Upper lobe of right lung (tissue), 1 donor: Measurements from ENCODE around the gene ACTL8. TPM values are rescaled to one million over a fixed set of nuclear protein-coding genes. Genes with fewer than 3 reads are reported as not detected.

Experiments used
- ATAC-seq: fragments of 200-7000 bp; cut with Tn5 transposase; one replicate; pipeline ENCODE4 v1.9.1; 2020; ENCODE audit warnings: mild to moderate bottlenecking, moderate library complexity
- DNase-seq: peaks from one replicate; pipeline ENCODE4 v3.0.0-alpha.2; 2020
- H3K27ac ChIP-seq: fragments of 200-600 bp; one replicate; pipeline ENCODE4 v1.8.0; 2022
- H3K27me3 ChIP-seq: fragments of 200-600 bp; one replicate; pipeline ENCODE4 v1.8.0; 2022; ENCODE audit warnings: mild to moderate bottlenecking
- H3K36me3 ChIP-seq: fragments of 200-600 bp; one replicate; pipeline ENCODE4 v1.8.0; 2022
- H3K4me1 ChIP-seq: fragments of 200-600 bp; one replicate; pipeline ENCODE4 v1.8.0; 2022
- H3K4me3 ChIP-seq: fragments of 200-600 bp; one replicate; pipeline ENCODE4 v1.8.0; 2022; ENCODE audit warnings: mild to moderate bottlenecking
- H3K9me3 ChIP-seq: fragments of 200-600 bp; one replicate; pipeline ENCODE4 v1.8.0; 2022
- intact Hi-C: fragments of 100-400 bp; cut with DNase I; formaldehyde crosslinking; loops from one replicate; pipeline ENCODE4 v1.11.0; 2022
- total RNA-seq: library from RNA; stranded (reverse); fragmentation: NEBNext Ultra II Directional; extraction: Animal tissue kit (Norgen Biotek cat#: 25700); gene quantifications from one replicate; pipeline ENCODE4 v1.2.1, GENCODE V29; 2021
- TF ChIP-seq, protein P1 (sequence below): fragments of 200-600 bp; IDR thresholded peaks from one replicate; pipeline ENCODE4 v1.8.0; 2022; ENCODE audit warnings: antibody characterized with exemption
- donor health status: DM: no; HTN: yes; CAD: no; lungs with severe emphysema.

Gene ACTL8
- total RNA-seq, 1 donor from 2014 or later: not detected

DNA sequence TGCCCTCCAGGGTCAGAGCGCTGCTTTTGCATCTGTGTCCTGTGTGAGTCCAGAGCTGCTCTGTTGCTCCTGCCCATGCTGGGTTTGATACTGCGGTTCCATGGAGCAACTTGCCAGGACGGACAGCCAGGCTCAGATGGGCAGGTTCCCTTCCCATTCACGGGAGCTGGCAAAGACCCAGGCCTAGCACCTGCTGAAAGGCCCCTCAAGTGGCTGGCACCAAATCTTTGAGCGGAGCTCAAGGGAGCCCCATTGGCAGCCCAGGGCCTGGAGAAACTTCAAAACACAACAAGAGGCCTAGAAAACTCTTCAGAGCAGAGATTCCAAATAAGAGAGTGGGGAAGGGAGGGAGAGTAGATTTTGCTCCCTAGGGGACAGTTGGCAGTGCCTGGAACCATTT lies 97.2 kb downstream of the ACTL8 start:
- Histone ChIP-seq H3K27ac (no peak overlapping the region), H3K9me3 (no peaks in the 10 kb centered on the region), H3K4me1 (no peaks in the 10 kb centered on the region), H3K27me3 (no peaks in the 10 kb centered on the region), H3K4me3 (no peak overlapping the region), H3K36me3 (no peaks in the 10 kb centered on the region)
- TF ChIP-seq, protein P1, sequence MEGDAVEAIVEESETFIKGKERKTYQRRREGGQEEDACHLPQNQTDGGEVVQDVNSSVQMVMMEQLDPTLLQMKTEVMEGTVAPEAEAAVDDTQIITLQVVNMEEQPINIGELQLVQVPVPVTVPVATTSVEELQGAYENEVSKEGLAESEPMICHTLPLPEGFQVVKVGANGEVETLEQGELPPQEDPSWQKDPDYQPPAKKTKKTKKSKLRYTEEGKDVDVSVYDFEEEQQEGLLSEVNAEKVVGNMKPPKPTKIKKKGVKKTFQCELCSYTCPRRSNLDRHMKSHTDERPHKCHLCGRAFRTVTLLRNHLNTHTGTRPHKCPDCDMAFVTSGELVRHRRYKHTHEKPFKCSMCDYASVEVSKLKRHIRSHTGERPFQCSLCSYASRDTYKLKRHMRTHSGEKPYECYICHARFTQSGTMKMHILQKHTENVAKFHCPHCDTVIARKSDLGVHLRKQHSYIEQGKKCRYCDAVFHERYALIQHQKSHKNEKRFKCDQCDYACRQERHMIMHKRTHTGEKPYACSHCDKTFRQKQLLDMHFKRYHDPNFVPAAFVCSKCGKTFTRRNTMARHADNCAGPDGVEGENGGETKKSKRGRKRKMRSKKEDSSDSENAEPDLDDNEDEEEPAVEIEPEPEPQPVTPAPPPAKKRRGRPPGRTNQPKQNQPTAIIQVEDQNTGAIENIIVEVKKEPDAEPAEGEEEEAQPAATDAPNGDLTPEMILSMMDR: no peak
- DNase-seq (peak; percentile 78), ATAC-seq (peak; percentile 48)
- intact Hi-C loops: no loop called here

DNA sequence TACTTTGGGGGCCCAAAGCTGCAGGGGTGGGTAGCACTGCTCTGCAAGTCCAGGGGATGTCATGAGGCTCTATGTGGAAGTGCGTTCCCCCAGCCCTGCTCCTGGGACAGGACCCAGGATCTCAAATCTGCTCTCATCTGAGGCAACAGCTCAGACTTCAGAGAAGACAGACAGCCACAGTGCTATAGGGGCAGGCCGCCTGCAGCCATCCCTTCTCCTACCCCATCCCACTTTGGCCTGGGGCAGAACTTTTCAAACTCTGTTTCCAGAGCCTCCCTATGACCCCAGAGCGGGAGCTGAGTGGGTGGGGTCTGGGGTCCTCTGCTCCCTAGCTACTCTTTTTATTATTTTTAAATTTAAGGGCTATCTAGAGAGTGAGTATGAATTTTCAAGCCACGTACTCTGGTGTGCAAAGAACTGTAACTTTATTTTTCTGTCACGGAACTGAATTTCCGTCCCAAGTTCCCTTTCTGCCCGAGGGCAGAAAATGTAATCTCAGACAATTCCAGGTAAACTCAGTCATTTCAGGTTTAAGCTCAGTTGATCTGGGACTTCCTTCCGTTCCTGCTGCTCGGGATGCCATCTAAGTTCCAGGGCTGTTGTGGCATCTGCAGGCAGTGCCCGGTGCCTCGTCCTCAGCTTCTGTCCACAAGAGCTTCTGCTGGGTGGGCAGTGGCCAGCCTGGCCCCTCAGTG lies 98.3 kb downstream of the ACTL8 start:
- ATAC-seq (no peak), DNase-seq (no peak)
- H3K27ac ChIP-seq: no peak overlapping the region
- TF ChIP-seq, protein P1: no peak
- H3K36me3 ChIP-seq: no peaks in the 10 kb centered on the region
- no peak overlapping the region for H3K4me3 ChIP-seq
- no peaks in the 10 kb centered on the region for H3K4me1 ChIP-seq
- H3K27me3 ChIP-seq: no peaks in the 10 kb centered on the region
- intact Hi-C loops: no loop called here
- H3K9me3 ChIP-seq: no peaks in the 10 kb centered on the region

DNA sequence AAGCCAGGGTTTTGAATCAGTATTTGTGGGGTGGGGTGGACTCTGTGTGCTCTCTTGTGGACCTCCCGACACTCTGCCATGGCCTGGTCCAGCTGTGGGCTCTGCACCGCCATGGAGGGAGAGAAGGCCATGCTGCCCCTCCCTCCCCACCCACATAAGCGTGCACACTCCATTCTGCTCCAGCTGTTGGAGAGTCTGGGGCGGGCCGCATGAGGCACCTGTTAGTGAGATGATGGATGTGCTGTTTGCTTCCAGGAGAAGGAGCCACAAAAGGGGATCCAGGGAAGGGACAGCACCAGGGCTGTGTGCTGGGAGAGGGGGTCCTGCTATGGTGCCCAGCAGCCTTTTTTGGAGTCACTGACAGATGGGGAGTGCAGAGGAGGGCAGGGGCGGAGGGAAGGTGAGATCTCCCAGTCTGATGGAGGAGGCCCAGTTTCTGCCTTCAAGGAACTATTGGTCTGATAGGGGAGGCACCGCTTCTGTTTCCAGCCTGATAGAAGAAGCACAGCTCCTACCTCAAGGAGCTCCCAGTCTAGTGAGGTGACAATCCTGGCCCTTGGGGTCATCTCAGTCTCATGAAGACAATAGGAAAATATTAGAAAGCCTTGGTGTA lies 101.5 kb downstream of the ACTL8 start:
- no peak overlapping the region for H3K27ac ChIP-seq
- DNase-seq: no peak
- ATAC-seq: no peak
- TF ChIP-seq, protein P1: no peak
- intact Hi-C loops: no loop called here
- no peaks in the 10 kb centered on the region for H3K27me3 ChIP-seq
- H3K36me3 ChIP-seq: no peaks in the 10 kb centered on the region
- H3K4me1 ChIP-seq: no peaks in the 10 kb centered on the region
- H3K9me3 ChIP-seq: no peaks in the 10 kb centered on the region
- no peak overlapping the region for H3K4me3 ChIP-seq

DNA sequence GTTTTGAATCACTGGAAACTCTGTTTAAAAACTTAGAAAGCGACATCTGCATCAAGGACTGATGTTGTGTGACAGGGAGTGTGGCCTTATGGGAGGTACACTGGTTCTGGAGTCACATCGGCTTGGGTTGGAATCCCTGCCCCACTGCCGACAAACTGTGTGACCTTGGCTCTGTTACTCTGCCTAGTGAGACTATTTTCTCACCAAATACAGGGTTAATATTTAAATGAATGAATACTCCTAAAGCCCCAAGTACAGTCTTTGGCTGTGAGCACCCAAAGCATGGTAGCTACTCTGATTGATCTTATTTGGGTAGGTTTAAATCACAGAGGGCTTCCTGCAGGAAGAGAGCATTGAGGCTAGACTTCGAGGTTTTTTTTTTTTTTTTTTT lies 102.0 kb downstream of the ACTL8 start:
- Histone ChIP-seq H3K36me3 (no peaks in the 10 kb centered on the region), H3K4me3 (no peak overlapping the region), H3K27ac (no peak overlapping the region), H3K27me3 (no peaks in the 10 kb centered on the region), H3K4me1 (no peaks in the 10 kb centered on the region), H3K9me3 (no peaks in the 10 kb centered on the region)
- DNase-seq: no peak
- TF ChIP-seq, protein P1: no peak
- ATAC-seq: no peak
- intact Hi-C loops: no loop called here

DNA sequence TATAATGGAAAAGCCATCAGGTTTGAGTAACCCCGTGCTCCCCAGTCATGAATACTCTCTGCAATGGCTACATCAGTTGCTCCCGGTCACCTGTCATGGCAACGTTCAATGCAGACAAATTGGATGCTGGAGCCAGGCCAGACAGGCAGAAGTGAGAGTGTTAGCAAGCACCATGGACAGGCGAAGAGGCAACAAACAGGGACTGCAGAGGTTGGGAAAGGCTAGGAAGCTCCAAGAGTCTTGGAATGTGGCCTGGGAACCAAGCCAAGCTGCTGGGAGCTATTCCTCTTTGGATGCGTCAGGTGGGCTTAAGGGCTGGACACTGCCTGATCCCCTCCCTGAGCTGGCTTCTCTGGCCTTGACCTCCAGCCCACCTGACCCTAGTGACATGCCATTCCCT lies 102.9 kb downstream of the ACTL8 start:
- no peaks in the 10 kb centered on the region for H3K9me3 ChIP-seq
- TF ChIP-seq, protein P1: no peak
- H3K36me3 ChIP-seq: no peaks in the 10 kb centered on the region
- no peak for ATAC-seq
- H3K27ac ChIP-seq: no peak overlapping the region
- H3K4me3 ChIP-seq: no peak overlapping the region
- no peaks in the 10 kb centered on the region for H3K27me3 ChIP-seq
- intact Hi-C loops: no loop called here
- DNase-seq: no peak
- no peaks in the 10 kb centered on the region for H3K4me1 ChIP-seq
